ENCODE results near the gene ARHGEF2. TPM values are rescaled to one million over a fixed set of nuclear protein-coding genes. Genes with fewer than 3 reads are reported as not detected.

Gene ARHGEF2
- total RNA-seq: 97.9 and 106 TPM in 2 replicates

GRCh38 chr1:155978325-155978972 is at the start of gene ARHGEF2:
Gene ARHGEF2 (minus strand): TSS chr1:155978547. CDS start chr1:155978427, 120 bp downstream.

GRCh38 chr1:156020293-156021092 is 42.1 kb upstream of the ARHGEF2 start, which contains the start of gene SSR2:
Gene SSR2 (minus strand): TSS chr1:156020951. CDS start chr1:156020167, 784 bp downstream.

DNA sequence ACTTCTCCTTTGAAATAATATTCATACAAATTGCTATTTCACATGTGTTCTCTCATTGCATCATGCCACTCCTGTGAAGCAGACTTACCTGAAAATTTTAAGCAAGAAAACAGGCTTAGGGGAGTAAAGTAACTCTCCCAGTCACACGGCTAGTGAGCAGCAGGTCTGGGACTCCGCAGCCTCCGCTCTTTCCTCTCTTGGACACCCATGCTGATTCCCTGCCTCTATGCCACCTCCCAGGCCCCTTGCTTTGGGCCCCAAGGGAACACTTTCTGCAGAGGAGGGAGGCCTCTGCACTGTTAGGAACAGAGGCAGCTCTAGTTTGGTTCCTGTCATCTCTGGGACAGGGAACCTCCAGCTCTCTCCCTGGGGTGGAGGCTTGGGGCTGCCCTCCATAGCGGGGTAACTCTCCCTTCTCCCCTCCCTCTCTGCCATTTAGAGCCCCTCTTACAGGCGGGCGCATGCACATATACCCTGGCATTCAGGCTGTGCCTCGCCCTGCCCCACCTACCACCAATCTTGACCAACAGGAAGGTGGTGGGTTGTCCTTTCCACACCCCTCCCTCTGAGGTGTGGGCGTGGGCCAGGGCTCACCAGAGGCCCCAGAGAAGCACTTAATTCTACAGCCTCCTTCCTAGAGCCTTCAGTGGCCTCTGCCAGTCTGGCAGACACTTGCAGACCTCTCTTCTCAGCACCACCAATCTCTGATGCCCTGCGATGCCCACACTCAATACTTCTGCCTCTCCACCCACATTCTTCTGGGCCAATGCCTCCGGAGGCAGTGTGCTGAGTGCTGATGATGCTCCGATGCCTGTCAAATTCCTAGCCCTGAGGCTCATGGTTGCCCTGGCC is 37.1 kb downstream of the ARHGEF2 start, which contains the start of gene RXFP4:
Gene RXFP4 (plus strand): TSS at position 646 of the 852 bp plus-strand sequence. CDS start 72 bp downstream, at position 718.

DNA sequence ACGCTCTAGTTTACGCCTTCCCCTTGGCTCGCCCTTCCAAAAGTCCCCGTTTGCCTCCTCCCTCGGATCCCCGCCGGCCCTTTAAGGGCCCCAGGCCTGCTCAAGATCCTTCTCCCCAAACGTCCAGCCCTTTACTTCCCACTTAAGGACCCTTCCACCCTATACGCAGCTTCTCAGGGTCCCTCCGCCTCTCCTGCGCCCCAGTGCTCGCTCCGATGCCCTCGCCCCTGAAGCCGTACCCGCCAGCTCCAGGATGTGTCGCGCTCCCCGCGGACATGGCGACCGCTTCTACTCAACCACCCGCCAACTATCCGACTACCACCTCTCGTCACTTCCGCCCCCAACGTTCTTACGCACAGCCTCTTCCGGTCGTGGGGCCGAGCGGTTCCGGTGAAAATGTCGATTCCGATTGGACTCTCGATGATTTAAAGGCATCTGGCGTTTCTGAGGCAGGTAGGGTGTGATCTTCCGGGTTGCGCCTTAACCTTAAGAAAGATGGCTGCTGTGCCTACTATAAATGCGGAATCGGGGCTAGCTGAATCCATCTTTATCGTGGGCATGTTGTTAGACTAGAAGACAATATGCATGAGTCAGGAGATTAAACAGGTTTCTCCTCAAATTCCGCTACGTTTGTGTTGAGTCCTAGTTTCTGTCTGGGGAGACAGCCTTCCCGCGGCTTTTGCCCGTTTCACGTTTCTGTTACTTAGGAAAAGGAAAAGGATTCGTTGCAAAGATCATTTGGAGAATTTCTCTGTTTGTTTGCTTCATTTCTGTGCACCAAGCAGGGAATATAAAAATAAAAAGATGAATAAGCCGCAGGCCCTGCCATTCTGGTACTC is 44.0 kb downstream of the ARHGEF2 start, which contains the start of gene KHDC4:
Gene KHDC4 (minus strand): TSS at position 317 of the 839 bp plus-strand sequence. CDS start 40 bp downstream, at position 277.

GRCh38 chr1:155911156-155912055 is 66.9 kb downstream of the ARHGEF2 start, which contains the start of gene RIT1:
Gene RIT1 (minus strand): TSS chr1:155911349. CDS start chr1:155910761, 588 bp downstream.

Other genes with a start within 250 kb of the ARHGEF2 start
- 17.8 and 19.5 TPM in 2 replicates for gene GON4L, start 121.3 kb downstream of the ARHGEF2 start, total RNA-seq
- gene SYT11, start 119.0 kb downstream of the ARHGEF2 start, total RNA-seq: 6.0 and 9.6 TPM in 2 replicates
- gene RIT1, start 67.2 kb downstream of the ARHGEF2 start, total RNA-seq: 13.5 and 24.3 TPM in 2 replicates
- gene KHDC4, start 44.1 kb downstream of the ARHGEF2 start, total RNA-seq: 15.1 and 21.3 TPM in 2 replicates
- gene RXFP4, start 36.9 kb downstream of the ARHGEF2 start, total RNA-seq: not detected in 2 replicates
- gene SSR2, start 42.4 kb upstream of the ARHGEF2 start, total RNA-seq: 543 and 603 TPM in 2 replicates
- 13.5 and 21.9 TPM in 2 replicates for gene UBQLN4, start 75.3 kb upstream of the ARHGEF2 start, total RNA-seq
- 57.0 and 75.0 TPM in 2 replicates for gene LAMTOR2, start 76.2 kb upstream of the ARHGEF2 start, total RNA-seq
- gene RAB25, start 82.6 kb upstream of the ARHGEF2 start, total RNA-seq: not detected in 2 replicates
- 0.18 and 0.81 TPM in 2 replicates for gene MEX3A, start 103.9 kb upstream of the ARHGEF2 start, total RNA-seq
- 661 and 681 TPM in 2 replicates for gene LMNA, start 136.2 kb upstream of the ARHGEF2 start, total RNA-seq
- 0.54 TPM in 1 of 2 replicates, not detected in the other for gene SEMA4A, start 175.0 kb upstream of the ARHGEF2 start, total RNA-seq
- gene SLC25A44, start 215.6 kb upstream of the ARHGEF2 start, total RNA-seq: 11.9 and 13.8 TPM in 2 replicates
- 44.1 and 57.0 TPM in 2 replicates for gene PMF1, start 234.5 kb upstream of the ARHGEF2 start, total RNA-seq